Measurements from ENCODE around the gene ABLIM2. TPM values are rescaled to one million over a fixed set of nuclear protein-coding genes. Genes with fewer than 3 reads are reported as not detected.

The ABLIM2 gene
- total and polyA plus RNA-seq, 10 of the 15 experiments (the other 5 are each of a cell fraction or from before 2014, with no cell fraction given), result 0.03 to 0.15 (median 0.05) TPM; not detected in 7

DNA sequence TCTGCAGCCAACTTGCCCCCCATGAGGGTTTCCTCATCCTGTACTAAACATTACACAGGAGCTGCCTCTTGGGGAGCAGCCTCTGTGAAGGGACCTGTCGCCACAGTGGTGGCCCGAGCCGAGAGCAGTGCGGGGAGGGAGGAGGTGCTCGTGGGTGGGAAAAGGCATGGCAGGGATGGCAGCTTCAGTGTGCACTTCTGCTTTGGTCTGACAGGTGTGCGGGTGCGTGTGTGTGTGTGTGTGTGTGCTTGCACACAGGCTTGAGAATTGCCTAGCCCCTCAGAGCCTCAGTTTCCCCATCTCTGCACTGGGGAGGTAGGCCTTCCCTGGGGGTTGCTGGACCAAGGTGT, 44.4 kb upstream of the ABLIM2 start (continued):
- TF ChIP-seq, protein P1, sequence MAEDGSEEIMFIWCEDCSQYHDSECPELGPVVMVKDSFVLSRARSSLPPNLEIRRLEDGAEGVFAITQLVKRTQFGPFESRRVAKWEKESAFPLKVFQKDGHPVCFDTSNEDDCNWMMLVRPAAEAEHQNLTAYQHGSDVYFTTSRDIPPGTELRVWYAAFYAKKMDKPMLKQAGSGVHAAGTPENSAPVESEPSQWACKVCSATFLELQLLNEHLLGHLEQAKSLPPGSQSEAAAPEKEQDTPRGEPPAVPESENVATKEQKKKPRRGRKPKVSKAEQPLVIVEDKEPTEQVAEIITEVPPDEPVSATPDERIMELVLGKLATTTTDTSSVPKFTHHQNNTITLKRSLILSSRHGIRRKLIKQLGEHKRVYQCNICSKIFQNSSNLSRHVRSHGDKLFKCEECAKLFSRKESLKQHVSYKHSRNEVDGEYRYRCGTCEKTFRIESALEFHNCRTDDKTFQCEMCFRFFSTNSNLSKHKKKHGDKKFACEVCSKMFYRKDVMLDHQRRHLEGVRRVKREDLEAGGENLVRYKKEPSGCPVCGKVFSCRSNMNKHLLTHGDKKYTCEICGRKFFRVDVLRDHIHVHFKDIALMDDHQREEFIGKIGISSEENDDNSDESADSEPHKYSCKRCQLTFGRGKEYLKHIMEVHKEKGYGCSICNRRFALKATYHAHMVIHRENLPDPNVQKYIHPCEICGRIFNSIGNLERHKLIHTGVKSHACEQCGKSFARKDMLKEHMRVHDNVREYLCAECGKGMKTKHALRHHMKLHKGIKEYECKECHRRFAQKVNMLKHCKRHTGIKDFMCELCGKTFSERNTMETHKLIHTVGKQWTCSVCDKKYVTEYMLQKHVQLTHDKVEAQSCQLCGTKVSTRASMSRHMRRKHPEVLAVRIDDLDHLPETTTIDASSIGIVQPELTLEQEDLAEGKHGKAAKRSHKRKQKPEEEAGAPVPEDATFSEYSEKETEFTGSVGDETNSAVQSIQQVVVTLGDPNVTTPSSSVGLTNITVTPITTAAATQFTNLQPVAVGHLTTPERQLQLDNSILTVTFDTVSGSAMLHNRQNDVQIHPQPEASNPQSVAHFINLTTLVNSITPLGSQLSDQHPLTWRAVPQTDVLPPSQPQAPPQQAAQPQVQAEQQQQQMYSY (CRISPR knock-in tag; IDR thresholded peaks at IDR 0.05), result no peak
- TF ChIP-seq, protein P2, sequence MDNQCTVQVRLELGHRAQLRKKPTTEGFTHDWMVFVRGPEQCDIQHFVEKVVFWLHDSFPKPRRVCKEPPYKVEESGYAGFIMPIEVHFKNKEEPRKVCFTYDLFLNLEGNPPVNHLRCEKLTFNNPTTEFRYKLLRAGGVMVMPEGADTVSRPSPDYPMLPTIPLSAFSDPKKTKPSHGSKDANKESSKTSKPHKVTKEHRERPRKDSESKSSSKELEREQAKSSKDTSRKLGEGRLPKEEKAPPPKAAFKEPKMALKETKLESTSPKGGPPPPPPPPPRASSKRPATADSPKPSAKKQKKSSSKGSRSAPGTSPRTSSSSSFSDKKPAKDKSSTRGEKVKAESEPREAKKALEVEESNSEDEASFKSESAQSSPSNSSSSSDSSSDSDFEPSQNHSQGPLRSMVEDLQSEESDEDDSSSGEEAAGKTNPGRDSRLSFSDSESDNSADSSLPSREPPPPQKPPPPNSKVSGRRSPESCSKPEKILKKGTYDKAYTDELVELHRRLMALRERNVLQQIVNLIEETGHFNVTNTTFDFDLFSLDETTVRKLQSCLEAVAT (IDR thresholded peaks at IDR 0.05), result 0 out of 2 replicates have a peak, but pooled peaks have one; percentile 24
- TF ChIP-seq SPI1 (IDR thresholded peaks at IDR 0.05; ENCODE audit: borderline replicate concordance, insufficient read depth, low read depth, low read length) (no peak), BRCA1 (IDR thresholded peaks at IDR 0.05; ENCODE audit: low read depth, low read length) (no peak), CHD4 (IDR thresholded peaks at IDR 0.05) (no peak), HDGF (IDR thresholded peaks at IDR 0.05) (peak; percentile 66; the same call in 1 of the 2 replicates), POLR2A (IDR thresholded peaks at IDR 0.05; ENCODE audit: low read depth, low read length) (no peak), PAX8 (IDR thresholded peaks at IDR 0.05) (no peak), CBFB (IDR thresholded peaks at IDR 0.05; ENCODE audit: low read depth) (no peak)
- TF ChIP-seq, protein P3, sequence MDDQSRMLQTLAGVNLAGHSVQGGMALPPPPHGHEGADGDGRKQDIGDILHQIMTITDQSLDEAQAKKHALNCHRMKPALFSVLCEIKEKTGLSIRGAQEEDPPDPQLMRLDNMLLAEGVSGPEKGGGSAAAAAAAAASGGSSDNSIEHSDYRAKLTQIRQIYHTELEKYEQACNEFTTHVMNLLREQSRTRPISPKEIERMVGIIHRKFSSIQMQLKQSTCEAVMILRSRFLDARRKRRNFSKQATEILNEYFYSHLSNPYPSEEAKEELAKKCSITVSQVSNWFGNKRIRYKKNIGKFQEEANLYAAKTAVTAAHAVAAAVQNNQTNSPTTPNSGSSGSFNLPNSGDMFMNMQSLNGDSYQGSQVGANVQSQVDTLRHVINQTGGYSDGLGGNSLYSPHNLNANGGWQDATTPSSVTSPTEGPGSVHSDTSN (IDR thresholded peaks at IDR 0.05; ENCODE audit: insufficient replicate concordance, low read depth, low read length), result no peak
- TF ChIP-seq, protein P4, sequence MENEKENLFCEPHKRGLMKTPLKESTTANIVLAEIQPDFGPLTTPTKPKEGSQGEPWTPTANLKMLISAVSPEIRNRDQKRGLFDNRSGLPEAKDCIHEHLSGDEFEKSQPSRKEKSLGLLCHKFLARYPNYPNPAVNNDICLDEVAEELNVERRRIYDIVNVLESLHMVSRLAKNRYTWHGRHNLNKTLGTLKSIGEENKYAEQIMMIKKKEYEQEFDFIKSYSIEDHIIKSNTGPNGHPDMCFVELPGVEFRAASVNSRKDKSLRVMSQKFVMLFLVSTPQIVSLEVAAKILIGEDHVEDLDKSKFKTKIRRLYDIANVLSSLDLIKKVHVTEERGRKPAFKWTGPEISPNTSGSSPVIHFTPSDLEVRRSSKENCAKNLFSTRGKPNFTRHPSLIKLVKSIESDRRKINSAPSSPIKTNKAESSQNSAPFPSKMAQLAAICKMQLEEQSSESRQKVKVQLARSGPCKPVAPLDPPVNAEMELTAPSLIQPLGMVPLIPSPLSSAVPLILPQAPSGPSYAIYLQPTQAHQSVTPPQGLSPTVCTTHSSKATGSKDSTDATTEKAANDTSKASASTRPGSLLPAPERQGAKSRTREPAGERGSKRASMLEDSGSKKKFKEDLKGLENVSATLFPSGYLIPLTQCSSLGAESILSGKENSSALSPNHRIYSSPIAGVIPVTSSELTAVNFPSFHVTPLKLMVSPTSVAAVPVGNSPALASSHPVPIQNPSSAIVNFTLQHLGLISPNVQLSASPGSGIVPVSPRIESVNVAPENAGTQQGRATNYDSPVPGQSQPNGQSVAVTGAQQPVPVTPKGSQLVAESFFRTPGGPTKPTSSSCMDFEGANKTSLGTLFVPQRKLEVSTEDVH (IDR thresholded peaks at IDR 0.05; ENCODE audit: low read depth, partially characterized antibody), result no peak
